GM18511 (cell line): Measurements from ENCODE around the gene NPRL2.
A peak's percentile ranks its signal among the peaks of the same experiment; 100 is the strongest.

ENCODE experiments used
- ATAC-seq: cut with Tn5 transposase; IDR thresholded peaks from one replicate; pipeline ENCODE4 v1.9.1; 2021; ENCODE audit warnings: mild to moderate bottlenecking, moderate library complexity; ENCODE audit not compliant: unreplicated experiment

The NPRL2 gene

GRCh38 chr3:50350527-50351322 lies at the start of gene NPRL2, which contains the start of gene CYB561D2:
Gene NPRL2 (minus strand): TSS chr3:50350775. CDS start chr3:50350652, 123 bp downstream.
Gene CYB561D2 (plus strand): TSS chr3:50350862. CDS start chr3:50351434, 572 bp downstream.
- ATAC-seq, result peak; percentile 89

- ATAC-seq, result no peak
Measured at GRCh38 chr3:50396502-50396901, 45.9 kb upstream of the NPRL2 start.

GRCh38 chr3:50395070-50395860 lies 44.7 kb upstream of the NPRL2 start:
- ATAC-seq, result no peak

DNA sequence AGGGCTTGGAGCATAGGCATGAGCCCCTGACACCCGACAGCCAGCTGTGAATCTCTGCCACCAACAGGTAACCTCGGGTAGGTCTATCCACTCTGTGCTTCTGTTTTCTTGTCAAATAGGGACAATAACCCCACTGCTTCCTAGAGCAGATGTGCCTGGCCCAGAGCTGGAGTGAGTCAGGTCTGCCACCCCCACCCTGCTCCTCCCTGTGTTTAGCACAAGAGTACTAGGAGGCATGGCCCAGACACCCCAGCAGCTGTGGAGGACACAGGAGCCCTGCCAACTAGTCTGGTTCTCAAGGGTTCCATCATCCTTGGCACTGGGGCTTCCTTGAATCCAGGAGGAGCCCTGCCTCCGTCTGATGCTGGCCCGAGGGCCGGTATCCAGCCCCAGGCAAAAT lies 42.5 kb upstream of the NPRL2 start:
- ATAC-seq, result no peak

DNA sequence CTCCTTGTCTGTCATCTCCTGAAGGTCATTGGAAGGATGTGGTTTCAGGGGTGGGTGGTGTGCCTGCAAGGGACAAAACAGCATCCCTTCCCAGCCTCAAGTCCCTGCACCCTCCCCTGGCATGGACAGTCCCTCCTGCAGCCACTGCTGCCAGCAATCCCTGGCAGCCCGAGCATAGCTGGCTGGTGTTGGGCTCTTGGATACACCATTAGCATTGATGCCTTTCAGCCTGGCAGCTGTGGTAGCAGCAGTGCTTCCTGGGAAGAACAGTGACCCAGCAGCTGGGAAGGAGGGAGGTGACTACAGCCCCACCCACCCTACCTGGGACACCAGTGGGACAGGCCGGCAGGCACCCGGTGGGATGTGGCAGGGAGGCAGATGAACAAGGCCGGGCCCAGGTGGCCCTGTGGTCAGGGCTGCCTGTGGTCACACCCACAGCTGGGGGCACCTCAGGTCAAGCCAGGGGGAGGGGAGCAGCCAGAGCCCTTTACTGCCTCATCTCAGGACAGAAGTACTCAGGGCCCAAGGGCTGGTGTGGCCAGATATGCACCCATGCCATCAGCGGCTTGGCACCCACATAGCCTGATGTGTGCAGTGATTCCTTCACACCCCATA lies 41.6 kb upstream of the NPRL2 start:
- ATAC-seq, result no peak

- ATAC-seq, result no peak
Measured at GRCh38 chr3:50390508-50391224, 40.1 kb upstream of the NPRL2 start.

GRCh38 chr3:50389414-50389767 lies 38.8 kb upstream of the NPRL2 start:
- ATAC-seq, result no peak

DNA sequence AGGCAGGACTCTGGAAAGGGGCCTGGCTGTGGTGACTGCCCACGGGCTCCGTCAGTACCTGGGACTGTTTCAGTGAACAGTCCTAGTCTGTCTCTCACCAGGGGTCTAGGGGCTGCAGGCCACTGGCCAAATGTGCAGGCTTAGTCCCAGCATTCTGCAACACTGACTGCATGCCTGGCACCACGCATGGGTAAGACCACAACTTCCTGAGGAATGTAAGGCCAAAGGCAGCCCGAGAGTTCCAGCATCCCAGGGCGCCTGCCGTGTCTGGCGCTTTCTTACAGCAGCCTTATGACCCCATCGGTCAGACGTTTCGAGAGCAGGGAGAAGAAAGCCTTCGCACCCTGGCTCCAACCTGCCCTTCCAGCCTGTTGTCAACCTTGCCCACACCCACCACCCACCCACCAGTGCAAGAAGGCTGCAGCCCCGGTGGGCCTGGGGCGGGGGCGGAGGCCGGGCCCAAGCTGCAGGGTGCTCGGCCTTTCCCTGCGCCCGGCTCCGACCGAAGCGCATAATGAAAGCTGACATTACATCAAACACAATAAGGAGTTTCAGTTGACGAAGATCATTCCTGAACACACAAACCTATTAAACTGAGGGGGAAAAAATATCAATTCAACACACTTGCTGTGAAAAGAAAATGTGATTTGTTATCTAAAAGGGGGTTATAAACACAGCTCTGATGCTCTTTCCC lies 38.3 kb upstream of the NPRL2 start:
- ATAC-seq, result no peak

- no peak for ATAC-seq
Measured at GRCh38 chr3:50388016-50388719, 37.6 kb upstream of the NPRL2 start.

DNA sequence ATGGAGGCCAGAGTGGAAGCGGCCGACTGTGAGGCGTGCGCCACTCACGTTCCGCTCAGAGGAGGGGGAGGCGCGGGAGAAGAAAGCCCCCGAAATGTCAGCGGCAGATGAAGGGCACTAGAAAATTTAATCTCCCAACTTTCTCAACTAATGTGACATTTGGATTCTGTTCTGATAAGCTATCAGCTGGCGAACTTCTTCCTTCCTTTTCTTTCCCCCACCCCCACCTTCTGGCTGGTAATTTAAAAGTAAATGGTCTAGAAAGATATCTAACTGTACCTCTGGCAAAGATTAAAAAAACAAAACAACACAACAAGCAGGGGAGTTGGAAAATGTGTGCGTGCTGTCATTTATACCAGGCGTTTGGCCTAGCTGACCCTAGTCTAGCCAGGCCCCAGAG lies 35.2 kb upstream of the NPRL2 start:
- ATAC-seq, result no peak

GRCh38 chr3:50383750-50384149 lies 33.2 kb upstream of the NPRL2 start:
- ATAC-seq, result no peak

DNA sequence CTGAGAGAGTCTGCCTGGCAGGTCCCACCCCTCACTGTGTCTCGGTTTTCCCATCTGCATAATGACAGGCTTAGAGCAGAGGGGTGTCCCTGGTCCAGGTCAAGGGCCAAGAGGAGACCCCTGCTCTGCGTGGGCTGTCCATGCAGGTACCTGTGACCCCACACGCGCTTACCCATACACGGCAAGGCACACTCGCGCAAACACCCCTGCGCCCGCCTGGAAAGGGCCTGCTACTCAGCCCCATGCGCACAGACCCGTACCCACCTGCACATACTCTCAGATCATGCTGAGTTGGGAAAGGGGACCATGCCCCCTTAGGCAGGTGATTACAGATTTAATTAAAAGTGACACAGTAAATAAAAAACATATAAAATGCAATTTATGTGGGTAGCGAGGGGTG lies 32.1 kb upstream of the NPRL2 start:
- no peak for ATAC-seq

GRCh38 chr3:50381383-50381782 lies 30.8 kb upstream of the NPRL2 start:
- ATAC-seq, result no peak

- ATAC-seq, result no peak
Measured at GRCh38 chr3:50380405-50381085, 30.0 kb upstream of the NPRL2 start.

DNA sequence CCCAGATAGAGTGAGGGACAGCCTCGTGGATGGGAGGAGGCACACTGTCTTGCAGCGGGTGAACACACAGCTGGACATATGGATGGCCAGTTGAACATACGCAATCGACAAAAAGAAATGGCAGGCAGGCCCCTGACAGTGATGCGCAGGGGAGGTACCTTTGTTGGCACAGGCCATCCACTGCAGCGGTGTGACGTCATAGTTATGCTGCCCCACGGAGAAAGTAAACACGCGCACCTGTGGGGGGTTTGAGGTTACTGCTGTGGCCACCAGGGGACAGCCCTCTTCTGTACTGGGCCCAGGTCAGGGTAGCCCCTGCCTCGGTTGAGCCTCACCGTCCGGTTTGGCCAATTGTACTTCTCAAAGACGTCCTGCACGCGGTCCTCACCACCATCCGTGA lies 28.2 kb upstream of the NPRL2 start:
- ATAC-seq, result no peak

DNA sequence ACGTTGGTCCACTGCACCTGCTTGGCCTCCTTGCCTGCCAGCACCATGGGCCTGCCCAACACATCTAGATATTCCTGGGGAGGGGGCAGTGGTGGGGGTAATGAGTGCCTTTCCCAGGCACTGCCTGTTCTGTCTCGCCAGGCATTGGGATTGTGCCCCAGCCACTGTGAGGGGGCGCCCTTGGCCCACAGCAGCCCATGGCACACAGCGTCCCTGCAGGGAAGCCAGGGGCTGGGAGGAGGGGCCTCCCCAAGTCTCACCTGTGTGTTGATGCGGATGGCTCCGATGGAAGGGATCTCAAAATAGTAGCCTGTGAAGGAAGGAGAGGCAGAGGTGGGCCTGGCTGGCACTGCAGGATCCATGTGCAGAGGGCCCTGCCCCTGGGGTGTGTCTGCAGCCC lies 27.4 kb upstream of the NPRL2 start:
- ATAC-seq, result no peak

DNA sequence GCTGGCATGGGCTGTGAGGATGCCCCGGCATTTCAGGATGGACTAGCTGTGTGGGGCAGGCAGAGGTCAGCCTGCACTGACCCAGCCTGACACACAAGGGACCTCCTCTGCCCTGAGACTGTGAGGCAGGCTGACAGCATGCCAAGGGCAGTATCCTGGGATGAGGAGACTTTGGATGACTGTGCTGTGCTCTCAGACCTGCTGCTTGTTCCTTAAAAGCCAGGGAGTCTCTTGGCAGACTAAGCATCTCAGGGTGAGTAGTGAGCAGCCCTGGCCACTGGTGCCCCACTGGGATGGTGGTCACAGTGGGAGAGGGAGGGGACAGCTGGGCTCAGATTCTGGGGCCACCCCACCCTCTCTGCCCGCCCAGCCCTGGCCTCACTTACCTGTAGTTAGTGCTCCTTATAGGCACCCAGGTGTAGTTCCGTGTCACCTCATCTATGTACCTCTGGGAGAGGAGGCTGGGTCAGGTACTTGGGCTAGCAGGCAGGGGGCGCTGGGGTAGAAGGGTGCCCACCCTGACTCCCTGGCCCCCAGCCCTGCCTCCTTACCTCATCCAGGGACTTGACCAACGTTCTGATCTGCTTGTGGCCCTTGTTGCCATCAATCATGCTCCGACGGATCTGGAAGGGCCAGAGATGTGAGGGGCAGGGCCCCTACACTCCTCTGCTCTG lies 24.8 kb upstream of the NPRL2 start:
- ATAC-seq, result no peak

DNA sequence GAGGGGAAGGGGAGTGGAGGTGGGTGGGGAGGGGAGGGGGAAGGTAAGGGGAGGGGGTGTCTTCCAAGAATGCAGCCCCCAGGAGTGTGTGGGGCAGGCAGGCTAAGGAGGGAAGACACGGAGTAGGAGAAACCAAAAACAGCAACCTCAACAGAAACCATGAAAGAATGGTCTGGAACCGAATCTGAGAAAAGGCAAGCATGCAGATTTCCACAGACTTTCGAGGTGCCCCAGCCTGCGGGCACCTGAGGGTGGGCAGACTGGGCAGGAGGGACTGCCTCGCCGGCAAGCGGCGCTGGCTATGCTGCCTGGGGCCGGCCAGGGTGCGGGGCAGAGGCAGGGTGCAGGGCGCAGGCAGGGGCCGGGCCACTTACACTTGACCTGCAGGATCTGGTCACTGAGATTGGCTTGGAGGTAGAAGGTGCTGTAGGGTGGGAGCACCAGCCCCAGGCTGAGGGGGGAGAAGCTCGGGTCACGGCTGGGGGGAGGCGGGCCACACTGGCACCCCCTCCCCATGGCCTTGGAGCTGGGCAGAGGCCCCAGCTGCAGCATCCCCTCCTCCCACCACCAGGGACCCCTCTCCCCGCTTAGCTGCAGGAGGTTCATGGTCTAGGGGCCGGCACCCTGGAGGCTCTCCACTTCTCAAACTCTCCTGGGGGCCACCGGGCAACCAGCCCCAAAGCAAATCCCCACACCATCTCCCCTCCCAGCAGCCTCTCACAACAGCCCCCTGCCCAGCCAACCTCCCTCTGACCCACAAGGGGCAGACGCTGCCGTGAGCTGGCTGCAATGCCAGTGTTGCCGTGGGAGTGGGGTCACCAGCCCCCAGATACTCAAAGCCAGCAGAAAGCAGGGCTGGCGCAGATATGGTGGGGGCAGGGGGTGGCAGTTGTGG lies 24.0 kb upstream of the NPRL2 start:
- no peak for ATAC-seq
